Measurements from ENCODE around the gene EXD3.

GRCh38 chr9:137463931-137464290 lies 40.9 kb upstream of the EXD3 start:
- TF ChIP-seq CTCF (IDR thresholded peaks at IDR 0.05) (no peak), POLR2A (IDR thresholded peaks at IDR 0.05) (no peak)
